D721Med (cell line): ENCODE data around the gene TFR2.

Experiments
- DNase-seq: peaks from one replicate; pipeline ENCODE4 v3.0.0; 2011; ENCODE audit warnings: low spot score; ENCODE audit not compliant: insufficient read length
- FAIRE-seq: peaks from 2 replicates; lab custom pipeline; 2011; peaks lifted over from hg19 to GRCh38; lab: Jason Lieb, UNC
- TF ChIP-seq, protein P1 (sequence below): IDR thresholded peaks from 2 replicates; pipeline ENCODE4 v1.5.1; 2012; ENCODE audit warnings: mild to moderate bottlenecking, control low read depth; ENCODE audit not compliant: insufficient read depth; ENCODE audit errors: missing control alignments

TFR2 gene

DNA sequence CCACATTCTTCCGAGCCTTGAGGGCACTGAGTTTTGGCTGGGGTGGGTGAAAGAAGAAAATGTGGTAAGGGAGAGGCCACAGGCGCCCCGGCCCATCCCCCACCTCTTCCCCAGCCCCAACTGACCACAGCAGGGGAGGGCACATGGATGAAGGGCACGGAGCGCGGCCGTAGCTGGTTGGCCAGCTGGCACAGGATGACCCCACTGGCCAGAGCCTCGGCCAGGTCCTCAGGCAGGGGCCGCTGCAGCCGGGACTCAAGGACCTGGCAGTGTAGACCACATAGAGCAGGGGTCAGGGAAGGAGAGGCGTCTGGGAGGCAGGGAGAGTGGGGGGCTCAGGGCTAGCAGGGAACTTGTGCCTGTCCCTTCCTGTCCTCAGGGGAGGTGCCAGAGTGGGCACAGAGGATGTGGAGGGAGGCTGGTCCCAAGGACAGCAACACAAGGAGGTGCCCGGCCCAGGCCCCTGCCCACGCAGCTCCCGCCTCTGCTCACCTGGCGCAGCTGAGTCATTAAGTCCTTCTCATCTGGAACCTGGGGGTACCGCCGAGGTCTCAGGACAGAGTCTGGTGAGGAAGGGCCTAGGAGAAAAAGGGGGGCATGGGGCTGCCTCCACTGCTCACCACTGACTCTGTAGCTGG, 65.5 kb downstream of the TFR2 start:
- TF ChIP-seq, protein P1, sequence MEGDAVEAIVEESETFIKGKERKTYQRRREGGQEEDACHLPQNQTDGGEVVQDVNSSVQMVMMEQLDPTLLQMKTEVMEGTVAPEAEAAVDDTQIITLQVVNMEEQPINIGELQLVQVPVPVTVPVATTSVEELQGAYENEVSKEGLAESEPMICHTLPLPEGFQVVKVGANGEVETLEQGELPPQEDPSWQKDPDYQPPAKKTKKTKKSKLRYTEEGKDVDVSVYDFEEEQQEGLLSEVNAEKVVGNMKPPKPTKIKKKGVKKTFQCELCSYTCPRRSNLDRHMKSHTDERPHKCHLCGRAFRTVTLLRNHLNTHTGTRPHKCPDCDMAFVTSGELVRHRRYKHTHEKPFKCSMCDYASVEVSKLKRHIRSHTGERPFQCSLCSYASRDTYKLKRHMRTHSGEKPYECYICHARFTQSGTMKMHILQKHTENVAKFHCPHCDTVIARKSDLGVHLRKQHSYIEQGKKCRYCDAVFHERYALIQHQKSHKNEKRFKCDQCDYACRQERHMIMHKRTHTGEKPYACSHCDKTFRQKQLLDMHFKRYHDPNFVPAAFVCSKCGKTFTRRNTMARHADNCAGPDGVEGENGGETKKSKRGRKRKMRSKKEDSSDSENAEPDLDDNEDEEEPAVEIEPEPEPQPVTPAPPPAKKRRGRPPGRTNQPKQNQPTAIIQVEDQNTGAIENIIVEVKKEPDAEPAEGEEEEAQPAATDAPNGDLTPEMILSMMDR: no peak
- no peak for FAIRE-seq
- DNase-seq: no peak

DNA sequence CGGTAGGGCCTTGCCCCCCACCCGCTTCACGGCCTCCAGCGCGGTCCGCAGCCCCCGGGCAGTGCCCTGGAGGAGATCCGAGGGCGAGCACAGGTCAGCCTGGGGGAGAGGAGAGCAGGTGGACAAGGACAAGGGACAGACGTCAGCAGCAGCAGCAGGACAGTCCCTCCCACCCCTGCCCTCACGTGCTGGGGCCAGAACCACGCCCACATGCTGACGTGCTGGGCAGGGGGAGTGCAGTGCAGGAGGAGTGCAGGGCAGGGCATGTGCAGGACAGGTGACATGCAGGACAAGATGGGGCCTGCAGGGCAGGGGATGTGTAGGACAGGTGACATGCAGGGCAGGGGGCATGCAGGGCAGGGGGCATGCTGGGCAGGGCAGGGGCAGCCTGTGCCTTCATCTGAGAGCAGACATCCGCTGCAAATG, 66.1 kb downstream of the TFR2 start:
- DNase-seq: no peak
- no peak for FAIRE-seq
- TF ChIP-seq, protein P1: no peak

DNA sequence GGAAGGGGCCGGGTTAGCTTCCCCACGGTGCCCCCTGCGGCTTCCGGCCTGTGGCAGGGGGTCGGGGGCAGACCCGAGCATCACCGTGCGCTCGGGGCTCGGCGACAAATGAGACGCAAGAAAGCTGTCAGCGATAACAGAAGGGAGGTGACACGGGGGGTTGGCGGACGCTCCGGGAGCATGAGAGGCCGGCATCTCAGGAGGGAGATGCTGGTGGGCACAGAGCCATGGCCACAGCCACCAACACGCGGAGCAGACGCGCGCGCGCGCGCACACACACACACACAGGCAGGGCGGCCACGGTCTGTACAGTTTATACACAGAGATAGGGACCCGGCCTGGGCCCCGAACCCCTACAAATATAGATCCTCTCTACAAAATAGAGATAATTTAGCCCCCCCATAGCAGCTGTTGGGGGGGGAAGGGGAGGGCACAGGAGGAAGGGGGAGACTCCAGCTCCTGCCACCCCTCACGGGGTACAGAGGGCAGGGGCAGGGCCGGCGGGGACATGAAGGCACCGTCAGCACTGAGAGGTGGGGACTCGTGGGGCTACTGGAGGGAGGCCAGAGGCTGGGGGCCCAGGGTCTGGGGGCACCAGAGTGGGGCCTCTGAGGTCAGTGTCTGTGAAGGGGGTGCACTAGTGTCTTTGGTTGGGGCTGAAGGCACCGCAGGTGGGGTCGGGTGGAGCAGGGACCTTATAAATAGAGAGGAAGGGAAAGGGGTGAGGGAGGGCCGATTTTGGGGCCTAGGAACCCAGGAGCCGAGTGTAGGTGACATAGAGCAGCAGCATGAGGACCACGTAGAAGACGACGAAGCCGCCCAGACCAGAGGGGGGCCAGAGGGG, 66.8 kb downstream of the TFR2 start:
- TF ChIP-seq, protein P1: no peak
- DNase-seq (no peak), FAIRE-seq (no peak)

DNA sequence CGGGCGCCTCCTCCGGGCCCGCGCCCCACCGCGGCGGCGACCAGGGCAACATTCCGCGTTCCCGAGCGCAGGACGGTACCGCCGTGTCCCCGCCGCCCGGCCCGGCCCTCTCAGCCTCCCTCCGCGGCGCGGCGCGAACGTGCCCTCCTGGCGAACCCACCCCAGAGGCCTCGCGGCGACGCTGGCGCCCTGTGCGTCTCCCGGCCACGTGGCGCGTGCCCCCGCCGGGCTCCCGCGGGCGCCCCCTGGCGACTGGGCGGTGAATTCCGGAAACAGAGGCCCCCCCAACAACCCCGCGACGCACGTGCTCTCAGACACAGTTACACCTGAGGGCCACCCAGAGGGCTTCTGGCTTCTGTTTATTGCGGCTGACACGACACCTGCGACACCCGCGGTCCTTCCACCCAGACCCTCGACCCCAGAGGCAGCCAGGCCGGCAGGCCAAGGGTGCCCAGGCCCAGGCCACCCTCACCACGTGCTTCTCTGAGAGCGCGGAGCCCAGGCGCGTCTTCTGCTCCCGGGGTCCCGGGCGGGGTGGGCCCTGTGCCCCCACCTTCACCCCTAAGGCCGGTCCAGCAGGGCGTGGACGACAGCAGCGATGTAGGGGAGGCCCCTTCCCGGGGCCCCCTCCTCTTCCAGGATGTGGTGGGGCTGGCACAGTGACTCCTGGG, 67.5 kb downstream of the TFR2 start, which contains the start of gene SAP25:
SAP25 (minus strand) TSS at position 210 of the 671 bp plus-strand sequence; CDS start at position 52, 158 bp downstream.
- FAIRE-seq (no peak), DNase-seq (no peak)
- TF ChIP-seq, protein P1: no peak

DNA sequence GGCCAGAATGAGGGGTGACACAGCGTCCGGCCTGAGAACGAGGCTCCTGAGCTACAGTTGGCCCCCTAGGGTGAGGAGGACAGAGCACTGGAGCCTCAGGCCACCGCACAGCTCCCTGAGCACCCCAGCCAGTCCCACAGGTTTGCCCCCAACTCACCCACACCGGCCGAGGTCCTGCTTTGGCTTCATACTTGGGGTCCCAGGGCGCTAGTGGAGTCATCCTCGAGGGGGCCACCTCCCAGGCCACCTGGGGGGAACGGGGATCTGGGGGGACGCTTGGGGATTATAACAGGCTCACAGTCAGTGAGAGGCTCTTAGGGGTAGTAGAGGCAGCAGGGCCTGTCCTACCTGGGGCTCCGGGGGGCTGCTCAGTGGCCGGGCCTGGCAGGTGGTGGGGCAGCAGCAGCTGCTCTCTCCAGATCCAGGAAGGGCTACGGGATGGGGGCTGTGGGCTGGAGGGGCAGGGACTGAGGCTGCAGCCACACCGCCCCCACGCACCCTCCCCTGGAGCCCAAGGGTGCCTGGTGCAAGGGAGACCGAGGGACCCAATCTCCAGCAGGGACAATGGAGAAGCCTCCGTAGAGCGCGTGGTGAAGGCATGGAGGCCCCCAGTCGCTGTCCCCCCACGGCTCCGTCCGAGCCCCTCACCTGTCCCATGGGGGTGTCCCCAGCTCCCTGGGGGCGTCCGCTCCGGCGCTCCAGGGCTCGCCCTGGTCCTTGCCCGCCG, 68.2 kb downstream of the TFR2 start:
- TF ChIP-seq, protein P1: no peak
- DNase-seq: no peak
- FAIRE-seq: no peak

DNA sequence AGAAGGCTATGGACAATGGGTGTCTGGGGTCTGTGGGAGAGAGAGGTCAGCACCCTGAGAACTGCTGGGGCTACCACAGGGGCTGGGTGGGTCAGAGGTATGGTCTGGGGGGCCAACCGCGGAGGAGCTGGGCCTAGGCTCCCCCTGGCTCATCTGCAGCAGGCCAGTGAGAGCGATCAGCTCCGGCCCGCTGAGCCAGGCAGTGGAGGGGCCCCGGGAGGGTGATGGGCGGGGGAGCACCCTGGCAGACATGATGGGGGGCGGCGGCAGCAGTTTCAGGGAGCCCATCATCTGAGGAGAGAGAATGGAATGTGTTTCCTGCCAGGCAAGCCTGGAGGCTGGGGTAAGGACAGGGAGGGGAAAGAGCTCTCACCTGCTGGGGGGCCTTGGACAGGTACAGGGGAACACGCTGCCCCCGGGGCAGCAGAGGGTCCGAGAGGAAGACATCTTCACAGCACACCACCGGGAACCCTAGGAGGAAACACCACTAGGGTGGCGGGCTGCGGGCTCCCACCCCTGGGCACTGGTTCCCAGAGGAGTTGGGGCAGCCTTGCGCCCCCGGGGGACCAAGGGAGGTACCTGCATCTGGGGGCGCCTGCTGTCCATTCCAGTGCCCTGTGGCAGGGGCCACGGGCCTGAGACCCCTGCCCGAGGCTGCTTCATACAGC, 68.9 kb downstream of the TFR2 start:
- FAIRE-seq (no peak), DNase-seq (no peak)
- TF ChIP-seq, protein P1: no peak
